Measurements from ENCODE around the gene GET3.
"Not testable (repeated sequence)": the region's sequence is repeated elsewhere in the genome, so short reads cannot be mapped to it uniquely, and the experiment has no call there.

The GET3 gene

GRCh38 chr19:12723641-12724426 is 13.5 kb upstream of the GET3 start, which contains the start of gene TNPO2:
Gene TNPO2, minus strand, starts transcription at chr19:12723932. Its CDS starts 2,955 bp downstream, at chr19:12720977.
- no peak for TF ChIP-seq CTCF (IDR thresholded peaks at IDR 0.05; ENCODE audit: low read depth, low read length)
- no peak for TF ChIP-seq EZH2phosphoT487 (IDR thresholded peaks at IDR 0.05; ENCODE audit: low read depth)
- H3K4me1 ChIP-seq (ENCODE audit: low read length) = peaks cover 14% of the 10 kb centered on the region
- H3K27me3 ChIP-seq (ENCODE audit: low read depth, low read length) = no peaks in the 10 kb centered on the region
- H4K20me1 ChIP-seq (ENCODE audit: insufficient read depth, low read length) = peaks cover 7% of the 10 kb centered on the region; the same call in 1 of the 2 replicates
- H3K27ac ChIP-seq (ENCODE audit: low read length) = peak within 1 kb of the TSS; percentile 77
- peaks cover 25% of the 10 kb centered on the region for H3K36me3 ChIP-seq (replicated peaks; ENCODE audit: low read depth, low read length)
- H2AFZ ChIP-seq (ENCODE audit: low read depth, low read length) = peak within 1 kb of the TSS; percentile 91
- peak within 1 kb of the TSS; percentile 87 for H3K4me2 ChIP-seq (ENCODE audit: low read length)
- peaks cover 57% of the 10 kb centered on the region for H3K79me2 ChIP-seq (ENCODE audit: low read length)
- H3K9me3 ChIP-seq (ENCODE audit: insufficient read depth, low read length) = no peaks in the 10 kb centered on the region
- peak within 1 kb of the TSS; percentile 92 for H3K4me3 ChIP-seq (ENCODE audit: low read length)
- peak within 1 kb of the TSS; percentile 97 for H3K9ac ChIP-seq (ENCODE audit: low read length)

GRCh38 chr19:12725612-12726011 is 11.7 kb upstream of the GET3 start:
- H3K9ac ChIP-seq (ENCODE audit: low read length); H3K9me3 ChIP-seq (ENCODE audit: insufficient read depth, low read length); H3K27ac ChIP-seq (ENCODE audit: low read length); H3K27me3 ChIP-seq (ENCODE audit: low read depth, low read length); H3K4me3 ChIP-seq (ENCODE audit: low read length); H3K4me2 ChIP-seq (ENCODE audit: low read length); H2AFZ ChIP-seq (ENCODE audit: low read depth, low read length): not testable (repeated sequence)
- Histone ChIP-seq H3K36me3 (replicated peaks; ENCODE audit: low read depth, low read length) (peaks cover 33% of the 10 kb centered on the region), H4K20me1 (ENCODE audit: insufficient read depth, low read length) (peaks cover 15% of the 10 kb centered on the region; the same call in 1 of the 2 replicates), H3K4me1 (ENCODE audit: low read length) (peaks cover 14% of the 10 kb centered on the region), H3K79me2 (ENCODE audit: low read length) (peaks cover 55% of the 10 kb centered on the region)

GRCh38 chr19:12726988-12727316 is 10.3 kb upstream of the GET3 start:
- peaks cover 19% of the 10 kb centered on the region for H4K20me1 ChIP-seq (ENCODE audit: insufficient read depth, low read length)
- no peak overlapping the region for H3K4me3 ChIP-seq (ENCODE audit: low read length)
- no peak for TF ChIP-seq CTCF (IDR thresholded peaks at IDR 0.05; ENCODE audit: low read depth, low read length)
- H3K27ac ChIP-seq (ENCODE audit: low read length) = peak overlapping the region; percentile 26; the same call in 1 of the 2 replicates
- H3K27me3 ChIP-seq (ENCODE audit: low read depth, low read length) = no peaks in the 10 kb centered on the region
- peaks cover 4% of the 10 kb centered on the region for H3K4me1 ChIP-seq (ENCODE audit: low read length)
- no peak overlapping the region for H3K4me2 ChIP-seq (ENCODE audit: low read length)
- no peak overlapping the region for H3K9ac ChIP-seq (ENCODE audit: low read length)
- no peak overlapping the region for H2AFZ ChIP-seq (ENCODE audit: low read depth, low read length)
- no peaks in the 10 kb centered on the region for H3K9me3 ChIP-seq (ENCODE audit: insufficient read depth, low read length)
- H3K79me2 ChIP-seq (ENCODE audit: low read length) = peaks cover 55% of the 10 kb centered on the region
- peaks cover 37% of the 10 kb centered on the region for H3K36me3 ChIP-seq (replicated peaks; ENCODE audit: low read depth, low read length)

GRCh38 chr19:12727745-12728433 is 9.4 kb upstream of the GET3 start:
- H3K9me3 ChIP-seq (ENCODE audit: insufficient read depth, low read length) = no peaks in the 10 kb centered on the region
- H2AFZ ChIP-seq (ENCODE audit: low read depth, low read length) = no peak overlapping the region
- peaks cover 55% of the 10 kb centered on the region for H3K79me2 ChIP-seq (ENCODE audit: low read length)
- H3K4me2 ChIP-seq (ENCODE audit: low read length) = no peak overlapping the region
- H3K9ac ChIP-seq (ENCODE audit: low read length) = no peak overlapping the region
- H4K20me1 ChIP-seq (ENCODE audit: insufficient read depth, low read length) = peaks cover 26% of the 10 kb centered on the region
- no peak overlapping the region for H3K4me3 ChIP-seq (ENCODE audit: low read length)
- no peaks in the 10 kb centered on the region for H3K27me3 ChIP-seq (ENCODE audit: low read depth, low read length)
- peaks cover 10% of the 10 kb centered on the region for H3K4me1 ChIP-seq (ENCODE audit: low read length)
- H3K27ac ChIP-seq (ENCODE audit: low read length) = no peak overlapping the region
- no peak for TF ChIP-seq EZH2phosphoT487 (IDR thresholded peaks at IDR 0.05; ENCODE audit: low read depth)
- no peak for TF ChIP-seq CTCF (IDR thresholded peaks at IDR 0.05; ENCODE audit: low read depth, low read length)
- peaks cover 42% of the 10 kb centered on the region for H3K36me3 ChIP-seq (replicated peaks; ENCODE audit: low read depth, low read length)
